ENCODE results near the gene ACVR1B.
"Not testable (repeated sequence)": the region's sequence is repeated elsewhere in the genome, so short reads cannot be mapped to it uniquely, and the experiment has no call there.

The ACVR1B gene

DNA sequence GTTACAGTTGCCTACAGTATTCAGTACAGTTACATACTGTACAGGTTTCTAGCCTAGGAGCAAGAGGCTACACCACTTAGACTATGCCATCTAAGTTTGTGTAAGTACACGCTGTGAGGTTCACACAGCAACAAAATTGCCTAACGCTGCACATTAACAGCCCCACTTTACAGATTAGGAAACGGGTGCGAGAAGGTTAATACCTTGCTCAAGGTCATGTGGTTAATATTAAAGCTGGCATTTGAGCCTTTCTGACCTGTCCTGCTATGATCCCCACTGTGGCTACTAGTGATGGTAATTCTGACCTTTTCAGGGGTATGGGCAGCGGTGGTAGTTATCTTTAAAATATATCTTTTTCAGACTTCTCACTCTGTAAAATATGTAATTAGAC is 20.9 kb downstream of the ACVR1B start:
- no peak for DNase-seq

- no peak for DNase-seq
Measured at GRCh38 chr12:51972849-51973273, 21.4 kb downstream of the ACVR1B start.

- no peak for DNase-seq
Measured at GRCh38 chr12:51973560-51973959, 22.1 kb downstream of the ACVR1B start.

DNA sequence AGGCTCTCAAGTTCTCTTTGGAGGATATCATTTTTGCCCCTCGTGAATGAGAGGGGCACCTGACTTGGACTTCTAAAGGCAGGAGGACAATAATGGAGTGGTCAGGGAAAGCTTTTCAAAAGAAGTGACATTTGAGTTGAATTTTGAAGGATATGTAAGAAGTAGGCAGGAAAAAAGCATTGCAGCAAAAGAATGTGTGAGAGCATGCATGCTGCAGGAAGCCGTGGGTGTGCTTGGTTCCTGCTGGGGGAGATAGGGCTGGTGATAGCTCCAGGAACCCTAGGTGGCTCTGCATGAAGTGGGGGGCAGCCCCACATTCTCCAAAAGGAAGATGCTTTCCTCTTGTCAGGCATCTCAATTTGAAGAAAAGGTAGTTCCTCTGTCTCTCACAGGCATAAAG is 23.1 kb downstream of the ACVR1B start:
- DNase-seq: no peak

- no peak for DNase-seq
Measured at GRCh38 chr12:51975196-51975595, 23.7 kb downstream of the ACVR1B start.

DNA sequence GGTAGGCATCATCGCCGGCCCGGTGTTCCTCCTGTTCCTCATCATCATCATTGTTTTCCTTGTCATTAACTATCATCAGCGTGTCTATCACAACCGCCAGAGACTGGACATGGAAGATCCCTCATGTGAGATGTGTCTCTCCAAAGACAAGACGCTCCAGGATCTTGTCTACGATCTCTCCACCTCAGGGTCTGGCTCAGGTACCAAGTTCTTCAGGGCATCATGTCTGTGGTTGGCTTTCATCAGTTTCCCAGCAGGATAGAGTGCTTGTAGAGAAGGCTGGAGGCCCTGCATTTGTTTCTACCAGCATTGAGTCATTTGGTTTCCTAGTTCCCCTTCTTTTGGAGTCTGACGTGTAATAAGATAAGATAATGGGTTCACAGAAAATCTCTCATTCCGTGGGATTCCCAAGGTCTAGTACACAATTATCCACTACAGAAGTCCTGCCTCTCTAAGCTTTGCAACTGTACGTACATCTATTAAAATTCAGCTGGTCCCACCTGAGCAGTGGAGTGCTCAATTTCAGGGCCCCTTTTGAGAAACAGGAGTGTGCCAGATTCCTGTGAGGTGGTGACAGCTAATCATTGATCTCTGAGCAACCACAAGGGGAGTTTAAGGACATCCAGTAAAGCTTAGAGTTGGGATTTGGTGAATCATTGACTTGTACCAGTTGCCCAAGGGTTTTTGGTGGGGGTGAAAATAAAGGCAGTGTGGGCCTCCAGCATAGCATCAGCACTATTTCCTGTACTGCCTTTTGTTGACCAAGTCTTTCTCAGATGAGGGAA is 25.1 kb downstream of the ACVR1B start:
- DNase-seq: no peak

GRCh38 chr12:51977320-51977753 is 25.8 kb downstream of the ACVR1B start:
- DNase-seq: no peak

GRCh38 chr12:51979306-51979705 is 27.8 kb downstream of the ACVR1B start:
- DNase-seq: not testable (repeated sequence)

- DNase-seq: peak; percentile 82
Measured at GRCh38 chr12:51980051-51980808, 28.7 kb downstream of the ACVR1B start.

DNA sequence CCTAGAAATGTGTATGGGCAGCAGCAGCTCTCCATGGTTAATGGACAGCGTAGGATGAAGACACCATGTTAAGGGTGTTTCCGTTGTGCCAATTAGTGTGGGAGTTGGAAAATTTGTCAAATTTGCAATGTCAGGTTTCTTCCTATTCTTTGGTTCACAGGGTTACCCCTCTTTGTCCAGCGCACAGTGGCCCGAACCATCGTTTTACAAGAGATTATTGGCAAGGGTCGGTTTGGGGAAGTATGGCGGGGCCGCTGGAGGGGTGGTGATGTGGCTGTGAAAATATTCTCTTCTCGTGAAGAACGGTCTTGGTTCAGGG is 29.3 kb downstream of the ACVR1B start:
- no peak for DNase-seq

GRCh38 chr12:51984657-51985056 is 33.2 kb downstream of the ACVR1B start:
- DNase-seq: no peak

- DNase-seq: no peak
Measured at GRCh38 chr12:51985154-51985835, 33.8 kb downstream of the ACVR1B start.

GRCh38 chr12:51986834-51987233 is 35.3 kb downstream of the ACVR1B start:
- DNase-seq: no peak

GRCh38 chr12:51992246-51992645 is 40.7 kb downstream of the ACVR1B start:
- no peak for DNase-seq

GRCh38 chr12:51994539-51994820 is 43.0 kb downstream of the ACVR1B start:
- DNase-seq: no peak

- DNase-seq: no peak
Measured at GRCh38 chr12:51994959-51995358, 43.5 kb downstream of the ACVR1B start.

DNA sequence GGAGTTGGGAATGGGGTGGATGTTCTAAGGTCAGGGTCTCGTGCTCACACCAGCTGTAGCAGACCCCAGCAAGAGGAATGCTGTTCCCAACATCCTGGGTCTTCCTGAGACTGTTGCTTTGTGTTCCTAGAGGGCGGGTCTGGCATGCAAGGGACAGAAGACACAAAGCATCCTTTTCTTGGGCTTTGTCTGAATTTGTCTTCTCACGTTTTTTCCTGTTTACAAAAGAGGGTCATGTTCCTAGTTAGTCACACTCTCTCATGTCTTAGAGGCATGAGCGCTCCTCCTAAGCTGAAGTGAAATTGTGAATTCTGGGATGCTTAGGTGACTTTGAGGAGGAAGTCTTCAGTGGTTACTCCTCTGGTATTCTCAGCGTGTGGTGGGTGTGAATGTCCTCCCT is 45.6 kb downstream of the ACVR1B start:
- DNase-seq: no peak

DNA sequence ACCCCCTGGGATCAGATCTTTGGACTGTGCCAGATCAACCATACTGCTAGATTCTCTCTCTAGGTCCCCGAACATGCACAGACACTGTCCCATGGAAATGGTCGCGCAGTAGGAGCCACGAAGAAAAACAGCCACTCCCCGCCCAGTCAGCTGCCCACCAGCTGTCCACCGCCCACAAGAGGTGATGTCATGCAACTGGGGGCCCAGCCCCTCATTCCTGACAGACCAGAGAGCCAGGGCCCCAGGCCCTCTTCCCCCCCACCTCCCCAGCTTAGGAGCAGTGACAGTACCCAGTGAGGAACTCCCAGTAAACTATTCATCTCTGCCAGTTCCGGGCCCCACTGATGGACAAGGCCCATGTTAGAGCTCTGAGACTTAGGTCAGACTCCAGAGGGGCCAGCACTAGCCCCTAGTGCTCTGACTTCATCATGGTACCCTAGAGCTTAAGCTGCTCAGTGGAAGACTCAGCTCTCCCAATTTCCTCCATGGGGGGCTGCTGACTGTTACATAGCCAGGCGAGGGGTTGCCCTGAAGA is 51.6 kb downstream of the ACVR1B start:
- DNase-seq: no peak

GRCh38 chr12:52003591-52003990 is 52.1 kb downstream of the ACVR1B start:
- DNase-seq: peak; percentile 58

DNA sequence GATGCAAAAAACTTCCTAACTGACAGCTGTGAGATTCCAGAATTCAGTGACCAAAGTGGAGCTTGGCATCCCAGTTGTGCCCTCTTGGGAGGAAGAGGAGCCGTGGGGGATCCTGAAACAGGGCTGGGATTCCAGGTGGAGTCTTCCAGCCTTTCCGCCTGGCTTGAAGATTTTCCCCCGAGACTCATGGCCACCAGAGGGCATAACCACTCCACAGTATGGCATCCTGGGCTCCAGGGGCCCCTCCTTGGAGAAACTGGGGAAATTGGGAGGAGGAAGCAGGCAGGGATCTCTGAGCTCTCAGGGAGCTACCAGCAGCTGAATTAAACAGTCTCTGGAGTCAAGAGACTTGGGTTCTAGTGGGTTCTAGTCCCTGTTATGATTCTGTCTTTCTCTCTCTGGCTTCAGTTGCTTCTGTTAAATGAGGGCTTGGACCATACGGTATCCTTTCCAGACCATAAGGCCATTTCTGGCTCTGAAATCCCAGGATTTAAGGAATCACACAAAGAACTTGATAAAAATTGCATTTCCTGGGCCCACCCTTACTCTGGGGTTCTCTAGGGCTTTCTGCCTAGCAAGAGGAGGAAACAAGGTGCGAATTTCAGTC is 52.6 kb downstream of the ACVR1B start:
- DNase-seq: peak; percentile 81

GRCh38 chr12:52005218-52005902 is 53.9 kb downstream of the ACVR1B start:
- DNase-seq: no peak

GRCh38 chr12:52005903-52006703 is 54.6 kb downstream of the ACVR1B start:
- DNase-seq: peak; percentile 80
